ENCODE data around the gene ZMYM4.

Gene ZMYM4

DNA sequence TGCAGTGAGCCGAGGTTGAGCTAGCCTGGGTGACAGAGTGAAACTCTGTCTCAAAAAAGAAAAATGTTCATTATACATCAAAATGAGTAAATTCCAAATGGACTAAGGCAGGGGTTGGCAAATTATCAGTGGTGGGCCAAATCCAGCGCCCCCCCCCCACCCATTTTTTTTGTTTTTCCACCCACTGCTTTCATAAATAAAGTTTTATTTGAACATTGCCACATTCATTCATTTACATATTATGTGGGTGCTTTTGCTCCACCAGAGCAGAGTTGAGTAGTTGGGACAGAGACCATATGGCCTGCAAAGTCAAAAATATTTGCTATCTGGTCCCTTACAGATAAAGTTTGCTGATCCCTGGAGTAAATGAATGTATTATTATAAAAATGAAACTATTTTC lies 99.4 kb downstream of the ZMYM4 start:
- no peaks in the 10 kb centered on the region for H3K4me1 ChIP-seq (ENCODE audit: control insufficient read depth, insufficient read depth, low read depth, low read length)
- H2AFZ ChIP-seq (ENCODE audit: low read depth, low read length), result no peak overlapping the region
- H3K27me3 ChIP-seq (ENCODE audit: control insufficient read depth in 1 of 2, insufficient read depth in 1 of 2, low read length in 2 of 2), result no peaks in the 10 kb centered on the region
- no peak overlapping the region for H3K4me3 ChIP-seq (ENCODE audit: insufficient read depth in 1 of 2, low read depth in 1 of 2, low read length in 2 of 2)
- no peak overlapping the region for H2BK12ac ChIP-seq (ENCODE audit: low read length in 2 of 2)
- H3K79me1 ChIP-seq (replicated peaks; ENCODE audit: low read length, poor library complexity, severe bottlenecking), result peaks cover 14% of the 10 kb centered on the region
- H3K23ac ChIP-seq (ENCODE audit: low read length in 2 of 2), result no peak overlapping the region
- no peak overlapping the region for H3K4ac ChIP-seq (ENCODE audit: low read depth in 1 of 2, low read length in 2 of 2)
- H2BK5ac ChIP-seq (ENCODE audit: low read depth, low read length, poor library complexity, severe bottlenecking), result no peak overlapping the region
- no peak overlapping the region for H3K4me2 ChIP-seq (ENCODE audit: low read length, poor library complexity, severe bottlenecking)
- WGBS, result no CpG with 5 or more reads among the region's 2 CpGs
- no peak overlapping the region for H2AK5ac ChIP-seq (ENCODE audit: low read length, severe bottlenecking)
- no peak overlapping the region for H2BK120ac ChIP-seq (ENCODE audit: low read depth, low read length)
- no peak for DNase-seq
- no peak overlapping the region for H4K91ac ChIP-seq (ENCODE audit: low read length)
- no peaks in the 10 kb centered on the region for H3K9me3 ChIP-seq (ENCODE audit: control insufficient read depth, low read length)
- H3K9ac ChIP-seq (ENCODE audit: low read length), result no peak overlapping the region
- no peak overlapping the region for H3K27ac ChIP-seq (ENCODE audit: low read length, poor library complexity, severe bottlenecking)
- H3K14ac ChIP-seq (ENCODE audit: low read length in 2 of 2), result no peak overlapping the region
- H2BK15ac ChIP-seq (ENCODE audit: low read depth, poor library complexity, severe bottlenecking), result no peak overlapping the region
- no peak overlapping the region for H3K18ac ChIP-seq (ENCODE audit: low read depth in 1 of 2, low read length in 2 of 2)
- H4K8ac ChIP-seq (ENCODE audit: low read length), result no peak overlapping the region
- peaks cover 5 to 43% of the 10 kb centered on the region in 2 experiments for H3K36me3 ChIP-seq (ENCODE audit: control insufficient read depth in 1 of 2, insufficient read depth in 2 of 2, low read depth in 1 of 2, low read length in 2 of 2)

GRCh38 chr1:35369922-35370671 lies 101.6 kb downstream of the ZMYM4 start:
- Histone ChIP-seq H3K4me2 (ENCODE audit: low read length, poor library complexity, severe bottlenecking) (no peak overlapping the region), H3K9ac (ENCODE audit: low read length) (peak overlapping the region; percentile 79), H3K9me3 (ENCODE audit: control insufficient read depth, low read length) (no peaks in the 10 kb centered on the region), H2BK15ac (ENCODE audit: low read depth, poor library complexity, severe bottlenecking) (no peak overlapping the region), H3K18ac (ENCODE audit: low read depth in 1 of 2, low read length in 2 of 2) (no peak overlapping the region), H2BK120ac (ENCODE audit: low read depth, low read length) (no peak overlapping the region), H3K27ac (ENCODE audit: low read length, poor library complexity, severe bottlenecking) (no peak overlapping the region), H3K27me3 (ENCODE audit: control insufficient read depth in 1 of 2, insufficient read depth in 1 of 2, low read length in 2 of 2) (no peaks in the 10 kb centered on the region), H2BK5ac (ENCODE audit: low read depth, low read length, poor library complexity, severe bottlenecking) (no peak overlapping the region), H3K79me1 (replicated peaks; ENCODE audit: low read length, poor library complexity, severe bottlenecking) (peaks cover 5% of the 10 kb centered on the region), H3K23ac (ENCODE audit: low read length in 2 of 2) (no peak overlapping the region), H2BK12ac (ENCODE audit: low read length in 2 of 2) (no peak overlapping the region), H4K8ac (ENCODE audit: low read length) (no peak overlapping the region), H2AK5ac (ENCODE audit: low read length, severe bottlenecking) (no peak overlapping the region), H3K14ac (ENCODE audit: low read length in 2 of 2) (no peak overlapping the region), H3K4me1 (ENCODE audit: control insufficient read depth, insufficient read depth, low read depth, low read length) (no peaks in the 10 kb centered on the region), H3K36me3 (ENCODE audit: control insufficient read depth in 1 of 2, insufficient read depth in 2 of 2, low read depth in 1 of 2, low read length in 2 of 2) (peaks cover 2 to 29% of the 10 kb centered on the region in 2 experiments), H3K4me3 (ENCODE audit: insufficient read depth in 1 of 2, low read depth in 1 of 2, low read length in 2 of 2) (no peak overlapping the region), H3K4ac (ENCODE audit: low read depth in 1 of 2, low read length in 2 of 2) (no peak overlapping the region), H4K91ac (ENCODE audit: low read length) (no peak overlapping the region), H2AFZ (ENCODE audit: low read depth, low read length) (no peak overlapping the region)
- 14% methylated on average over 2 of the region's 4 CpGs for WGBS
- DNase-seq, result peak; percentile 82

- no peak overlapping the region for H3K23ac ChIP-seq (ENCODE audit: low read length in 2 of 2)
- no peak overlapping the region for H3K4me3 ChIP-seq (ENCODE audit: insufficient read depth in 1 of 2, low read depth in 1 of 2, low read length in 2 of 2)
- H2BK15ac ChIP-seq (ENCODE audit: low read depth, poor library complexity, severe bottlenecking), result no peak overlapping the region
- no peak overlapping the region for H3K9ac ChIP-seq (ENCODE audit: low read length)
- H2BK5ac ChIP-seq (ENCODE audit: low read depth, low read length, poor library complexity, severe bottlenecking), result no peak overlapping the region
- H3K4ac ChIP-seq (ENCODE audit: low read depth in 1 of 2, low read length in 2 of 2), result no peak overlapping the region
- H3K9me3 ChIP-seq (ENCODE audit: control insufficient read depth, low read length), result no peaks in the 10 kb centered on the region
- H2BK120ac ChIP-seq (ENCODE audit: low read depth, low read length), result no peak overlapping the region
- no peak overlapping the region for H4K91ac ChIP-seq (ENCODE audit: low read length)
- H3K27ac ChIP-seq (ENCODE audit: low read length, poor library complexity, severe bottlenecking), result no peak overlapping the region
- no peak overlapping the region for H2AK5ac ChIP-seq (ENCODE audit: low read length, severe bottlenecking)
- DNase-seq, result peak; percentile 20
- H3K79me1 ChIP-seq (replicated peaks; ENCODE audit: low read length, poor library complexity, severe bottlenecking), result peaks cover 8% of the 10 kb centered on the region
- no peaks in the 10 kb centered on the region for H3K27me3 ChIP-seq (ENCODE audit: control insufficient read depth in 1 of 2, insufficient read depth in 1 of 2, low read length in 2 of 2)
- WGBS, result 72% methylated on average over 2 of the region's 4 CpGs
- peaks cover 2 to 31% of the 10 kb centered on the region in 2 experiments for H3K36me3 ChIP-seq (ENCODE audit: control insufficient read depth in 1 of 2, insufficient read depth in 2 of 2, low read depth in 1 of 2, low read length in 2 of 2)
- H2BK12ac ChIP-seq (ENCODE audit: low read length in 2 of 2), result no peak overlapping the region
- no peak overlapping the region for H3K14ac ChIP-seq (ENCODE audit: low read length in 2 of 2)
- H3K18ac ChIP-seq (ENCODE audit: low read depth in 1 of 2, low read length in 2 of 2), result no peak overlapping the region
- no peak overlapping the region for H3K4me2 ChIP-seq (ENCODE audit: low read length, poor library complexity, severe bottlenecking)
- H3K4me1 ChIP-seq (ENCODE audit: control insufficient read depth, insufficient read depth, low read depth, low read length), result no peaks in the 10 kb centered on the region
- H4K8ac ChIP-seq (ENCODE audit: low read length), result no peak overlapping the region
- H2AFZ ChIP-seq (ENCODE audit: low read depth, low read length), result no peak overlapping the region
Measured at GRCh38 chr1:35371506-35371905, 103.0 kb downstream of the ZMYM4 start.

- Histone ChIP-seq H3K27ac (ENCODE audit: low read length, poor library complexity, severe bottlenecking) (no peak overlapping the region), H3K4ac (ENCODE audit: low read depth in 1 of 2, low read length in 2 of 2) (no peak overlapping the region), H4K8ac (ENCODE audit: low read length) (no peak overlapping the region), H3K27me3 (ENCODE audit: control insufficient read depth in 1 of 2, insufficient read depth in 1 of 2, low read length in 2 of 2) (no peaks in the 10 kb centered on the region), H2BK120ac (ENCODE audit: low read depth, low read length) (no peak overlapping the region), H2BK15ac (ENCODE audit: low read depth, poor library complexity, severe bottlenecking) (no peak overlapping the region), H3K4me2 (ENCODE audit: low read length, poor library complexity, severe bottlenecking) (no peak overlapping the region), H3K18ac (ENCODE audit: low read depth in 1 of 2, low read length in 2 of 2) (no peak overlapping the region), H2AK5ac (ENCODE audit: low read length, severe bottlenecking) (no peak overlapping the region), H4K91ac (ENCODE audit: low read length) (no peak overlapping the region), H3K79me1 (replicated peaks; ENCODE audit: low read length, poor library complexity, severe bottlenecking) (peaks cover 11% of the 10 kb centered on the region), H3K36me3 (ENCODE audit: control insufficient read depth in 1 of 2, insufficient read depth in 2 of 2, low read depth in 1 of 2, low read length in 2 of 2) (peaks cover 5 to 44% of the 10 kb centered on the region in 2 experiments), H2BK5ac (ENCODE audit: low read depth, low read length, poor library complexity, severe bottlenecking) (no peak overlapping the region), H3K23ac (ENCODE audit: low read length in 2 of 2) (no peak overlapping the region), H2BK12ac (ENCODE audit: low read length in 2 of 2) (no peak overlapping the region), H2AFZ (ENCODE audit: low read depth, low read length) (no peak overlapping the region), H3K14ac (ENCODE audit: low read length in 2 of 2) (no peak overlapping the region), H3K9me3 (ENCODE audit: control insufficient read depth, low read length) (no peaks in the 10 kb centered on the region), H3K4me1 (ENCODE audit: control insufficient read depth, insufficient read depth, low read depth, low read length) (no peaks in the 10 kb centered on the region), H3K9ac (ENCODE audit: low read length) (peak overlapping the region; percentile 65), H3K4me3 (ENCODE audit: insufficient read depth in 1 of 2, low read depth in 1 of 2, low read length in 2 of 2) (no peak overlapping the region)
- peak; percentile 28 for DNase-seq
Measured at GRCh38 chr1:35377555-35377954, 109.0 kb downstream of the ZMYM4 start.
